Transverse colon (tissue), 4 donors: Measurements from ENCODE around the gene MGLL. TPM values are rescaled to one million over a fixed set of nuclear protein-coding genes. Genes with fewer than 3 reads are reported as not detected.

ENCODE experiments used
- DNase-seq: peaks from one replicate; pipeline ENCODE4 v3.0.0-alpha.2; 2019
- H3K27ac ChIP-seq, 4 donors: fragments of 200-600 bp; sonication (generic); 2 replicates each; pipeline ENCODE4 v1.5.1; 2016 to 2018; ENCODE audit warnings: inconsistent platforms in 4 of 4
- H3K27me3 ChIP-seq: fragments of 200-600 bp; sonication (generic); 2 replicates; pipeline ENCODE4 v1.5.1; 2017; ENCODE audit warnings: inconsistent platforms
- H3K36me3 ChIP-seq, 4 donors: fragments of 200-600 bp; sonication (generic); 2 replicates each; pipeline ENCODE4 v1.5.1; 2017 to 2019; ENCODE audit warnings: inconsistent platforms in 4 of 4
- H3K4me1 ChIP-seq, 4 donors: fragments of 200-600 bp; sonication (generic); 2 replicates each; pipeline ENCODE4 v1.5.1; 2017 to 2020; ENCODE audit warnings: inconsistent platforms in 4 of 4
- H3K4me3 ChIP-seq, 4 donors: fragments of 200-600 bp; sonication (generic); 1 replicate in 1 of 4; 2 replicates in 3 of 4; pipeline versions ENCODE4 v1.5.1 to v1.6.1; 2017 to 2019; ENCODE audit warnings: inconsistent platforms in 4 of 4
- H3K9me3 ChIP-seq, 2 donors: fragments of 200-600 bp; sonication (generic); 2 replicates each; pipeline ENCODE4 v1.5.1; 2017 to 2019; ENCODE audit warnings: inconsistent platforms in 2 of 2
- CTCF ChIP-seq, 5 experiments: fragments of 200-600 bp in 3 of 5; fragments of 450-650 bp in 2 of 5; sonication (generic) in 3 of 5; IDR thresholded peaks; 1 replicate in 2 of 5; 2 replicates in 3 of 5; pipeline ENCODE4 v1.5.1; 2016 to 2017; ENCODE audit warnings: antibody characterized with exemption in 5 of 5, inconsistent platforms in 3 of 5, mild to moderate bottlenecking in 2 of 5, moderate library complexity in 1 of 5
- EP300 ChIP-seq: sonication (generic); formaldehyde crosslinking; IDR thresholded peaks from one replicate; pipeline ENCODE4 v1.6.1; 2017; ENCODE audit warnings: antibody characterized with exemption, low read depth
- POLR2A ChIP-seq: fragments of 450-650 bp; IDR thresholded peaks from one replicate; pipeline ENCODE4 v1.6.1; 2016; ENCODE audit warnings: antibody characterized with exemption, mild to moderate bottlenecking, moderate library complexity
- POLR2AphosphoS5 ChIP-seq, 3 donors: sonication (generic); formaldehyde crosslinking; IDR thresholded peaks; one replicate each; pipeline ENCODE4 v1.6.1; 2016; ENCODE audit warnings: antibody characterized with exemption in 3 of 3
- WGBS, 2 donors: methylation state at CpG; one replicate each; pipeline ENCODE4 v1.1.5; 2018; ENCODE audit warnings: low coverage in 1 of 2; 5-methylcytosine and 5-hydroxymethylcytosine counted together
- in situ Hi-C, 4 donors: fragments of 200-750 bp; cut with MboI; loops; one replicate each; pipeline versions ENCODE4 v1.15.0 to v1.15.1; 2017; ENCODE audit warnings: low sequenced_read_pairs in 3 of 4, low pct_ligation_motif_present in 1 of 4, low pct_unique_long_range_greater_than_20kb in 1 of 4
- intact Hi-C: fragments of 100-400 bp; cut with DNase I; formaldehyde crosslinking; loops from one replicate; pipeline ENCODE4 v1.15.1; 2023; ENCODE audit warnings: low total_unique reads
- total RNA-seq, 4 donors: library from RNA; depleted of rRNA; stranded (reverse); fragments of >200 nt; gene quantifications; one replicate each; pipeline ENCODE4 v1.1.0, GENCODE V29; 2016

MGLL gene
- total RNA-seq, 4 donors from 2014 or later: 150 to 329 (median 294) TPM

- Histone ChIP-seq H3K27me3 (no peaks in the 10 kb centered on the region), H3K4me3 (no peak overlapping the region), H3K36me3 (no peaks in the 10 kb centered on the region), H3K27ac (peak overlapping the region in 3 of 4 donors; percentile 21 to 53 (median 27)), H3K4me1 (peaks cover 0 to 50% (median 4%) of the 10 kb centered on the region in 4 donors), H3K9me3 (no peaks in the 10 kb centered on the region)
- no peak for DNase-seq
- 57 to 85% methylated on average over 10 to 34 of the region's 34 CpGs for WGBS, 2 donors
- intact Hi-C loops: no loop called here
- no peak for TF ChIP-seq POLR2A
- TF ChIP-seq POLR2AphosphoS5 (IDR thresholded peaks at IDR 0.05): no peak
- no peak for TF ChIP-seq EP300
- TF ChIP-seq CTCF (IDR thresholded peaks at IDR 0.05): no peak
- in situ Hi-C loops: no loop called here
These were observed 67.7 kb downstream of the MGLL start for GRCh38 chr3:127754411-127755304.

GRCh38 chr3:127753898-127754410 is 68.4 kb downstream of the MGLL start:
- intact Hi-C loops: no loop called here
- no peak for TF ChIP-seq EP300
- TF ChIP-seq POLR2AphosphoS5 (IDR thresholded peaks at IDR 0.05): no peak
- TF ChIP-seq POLR2A: no peak
- TF ChIP-seq CTCF (IDR thresholded peaks at IDR 0.05): no peak
- DNase-seq: no peak
- 87% methylated on average over 8 of the region's 8 CpGs; no CpG with 5 or more reads in 1 of the 2 donors for WGBS, 2 donors
- no peaks in the 10 kb centered on the region for H3K36me3 ChIP-seq
- peak overlapping the region in 3 of 4 donors; percentile 21 to 53 (median 27) for H3K27ac ChIP-seq
- H3K4me3 ChIP-seq: no peak overlapping the region
- in situ Hi-C loops: no loop called here
- H3K27me3 ChIP-seq: no peaks in the 10 kb centered on the region
- H3K9me3 ChIP-seq: no peaks in the 10 kb centered on the region
- H3K4me1 ChIP-seq: peaks cover 7 to 51% (median 10%) of the 10 kb centered on the region in 4 donors

- H3K36me3 ChIP-seq: no peaks in the 10 kb centered on the region
- intact Hi-C loops (no loop called here), in situ Hi-C loops (no loop called here)
- peak overlapping the region in 1 of 4 donors; percentile 21 for H3K27ac ChIP-seq
- H3K27me3 ChIP-seq: no peaks in the 10 kb centered on the region
- TF ChIP-seq CTCF (IDR thresholded peaks at IDR 0.05): no peak
- TF ChIP-seq POLR2AphosphoS5 (IDR thresholded peaks at IDR 0.05): no peak
- TF ChIP-seq EP300: no peak
- TF ChIP-seq POLR2A: no peak
- DNase-seq: no peak
- H3K9me3 ChIP-seq: no peaks in the 10 kb centered on the region
- H3K4me3 ChIP-seq: no peak overlapping the region
- 89% methylated on average over 7 of the region's 7 CpGs; no CpG with 5 or more reads in 1 of the 2 donors for WGBS, 2 donors
- peaks cover 13 to 53% (median 16%) of the 10 kb centered on the region in 4 donors for H3K4me1 ChIP-seq
These were observed 69.0 kb downstream of the MGLL start for GRCh38 chr3:127753338-127753737.

GRCh38 chr3:127751782-127752181 is 70.5 kb downstream of the MGLL start:
- intact Hi-C loops (no loop called here), in situ Hi-C loops (no loop called here)
- no peak for DNase-seq
- TF ChIP-seq EP300: no peak
- no peak for TF ChIP-seq POLR2A
- no peak for TF ChIP-seq CTCF (IDR thresholded peaks at IDR 0.05)
- no peak for TF ChIP-seq POLR2AphosphoS5 (IDR thresholded peaks at IDR 0.05)
- Histone ChIP-seq H3K27ac (peak overlapping the region in 2 of 4 donors; percentile 11 to 29), H3K27me3 (no peaks in the 10 kb centered on the region), H3K4me1 (peaks cover 28 to 55% (median 31%) of the 10 kb centered on the region in 4 donors), H3K4me3 (no peak overlapping the region), H3K9me3 (no peaks in the 10 kb centered on the region), H3K36me3 (no peaks in the 10 kb centered on the region)
- WGBS, 2 donors: 86 to 92% methylated on average over 4 of the region's 4 CpGs
